CD14-positive monocyte (primary cell): ENCODE results near the gene ADM2. TPM values are rescaled to one million over a fixed set of nuclear protein-coding genes. Genes with fewer than 3 reads are reported as not detected.
"Not testable (repeated sequence)": the region's sequence is repeated elsewhere in the genome, so short reads cannot be mapped to it uniquely, and the experiment has no call there.

ENCODE experiments used
- DNase-seq, 3 donors: peaks; one replicate each; pipeline ENCODE4 v3.0.0-alpha.2; 2011 to 2022
- H2AFZ ChIP-seq: 2 replicates; pipeline ENCODE4 v1.6.0; 2012; ENCODE audit warnings: mild to moderate bottlenecking, low read depth, low read length, inconsistent platforms; ENCODE audit not compliant: insufficient read depth, poor library complexity, severe bottlenecking
- H3K27ac ChIP-seq, 2 donors: 1 replicate in 1 of 2; 2 replicates in 1 of 2; pipeline ENCODE4 v1.5.1; 2012 to 2013; ENCODE audit warnings: low read length in 2 of 2, control low read depth in 1 of 2, inconsistent platforms in 1 of 2, low read depth in 1 of 2, mild to moderate bottlenecking in 1 of 2
- H3K27me3 ChIP-seq, 2 donors: one replicate each; pipeline versions ENCODE4 v1.6.0 to v1.6.1; 2011 to 2013; ENCODE audit warnings: low read length in 2 of 2; ENCODE audit not compliant: control insufficient read depth in 2 of 2, insufficient read depth in 2 of 2
- H3K36me3 ChIP-seq, 2 donors: replicated peaks in 1 of 2; 1 replicate in 1 of 2; 2 replicates in 1 of 2; pipeline versions ENCODE4 v1.5.1 to v1.6.1; 2012 to 2013; ENCODE audit warnings: low read length in 2 of 2, control low read depth in 1 of 2, inconsistent platforms in 1 of 2, mild to moderate bottlenecking in 1 of 2; ENCODE audit not compliant: insufficient read depth in 2 of 2, control insufficient read depth in 1 of 2
- H3K4me1 ChIP-seq, 2 donors: 1 replicate in 1 of 2; 2 replicates in 1 of 2; pipeline versions ENCODE4 v1.5.1 to v1.6.1; 2012 to 2013; ENCODE audit warnings: low read length in 2 of 2, control low read depth in 1 of 2, inconsistent platforms in 1 of 2, mild to moderate bottlenecking in 1 of 2, moderate library complexity in 1 of 2; ENCODE audit not compliant: insufficient read depth in 2 of 2, control insufficient read depth in 1 of 2
- H3K4me2 ChIP-seq: replicated peaks from 2 replicates; pipeline ENCODE3; 2012; ENCODE audit warnings: low read length, moderate library complexity, mild to moderate bottlenecking; ENCODE audit not compliant: poor library complexity, severe bottlenecking; ENCODE audit errors: extremely low read depth
- H3K4me3 ChIP-seq, 3 experiments: fragments of 200-600 bp in 1 of 3; sonication (generic) in 1 of 3; replicated peaks in 1 of 3; 1 replicate in 2 of 3; 2 replicates in 1 of 3; pipeline ENCODE4 v1.5.1; 2011 to 2013; ENCODE audit warnings: low read length in 3 of 3, mild to moderate bottlenecking in 3 of 3, control low read depth in 2 of 3, low read depth in 2 of 3, inconsistent platforms in 1 of 3, moderate library complexity in 1 of 3
- H3K79me2 ChIP-seq: 2 replicates; pipeline ENCODE4 v1.6.0; 2012; ENCODE audit warnings: mild to moderate bottlenecking, control low read depth, inconsistent platforms, low read length, moderate library complexity; ENCODE audit not compliant: insufficient read depth
- H3K9ac ChIP-seq: 2 replicates; pipeline ENCODE4 v1.6.0; 2017; ENCODE audit warnings: low read length, mild to moderate bottlenecking; ENCODE audit not compliant: insufficient read depth, poor library complexity, severe bottlenecking
- H3K9me3 ChIP-seq, 2 donors: replicated peaks in 1 of 2; 1 replicate in 1 of 2; 2 replicates in 1 of 2; pipeline versions ENCODE4 v1.5.1 to v1.6.1; 2012 to 2013; ENCODE audit warnings: low read length in 2 of 2, control low read depth in 1 of 2; ENCODE audit not compliant: control insufficient read depth in 1 of 2, insufficient read depth in 1 of 2
- H4K20me1 ChIP-seq: 2 replicates; pipeline ENCODE4 v1.6.0; 2012; ENCODE audit warnings: mild to moderate bottlenecking, low read length, control low read depth, moderate library complexity; ENCODE audit not compliant: insufficient read depth
- H3K27ac Mint-ChIP-seq, 7 donors: one replicate each; pipeline ENCODE4 v1.8.0; 2020; ENCODE audit warnings: mild to moderate bottlenecking in 7 of 7, mixed read lengths in 7 of 7, moderate library complexity in 6 of 7, inconsistent platforms in 2 of 7
- H3K27me3 Mint-ChIP-seq, 3 donors: one replicate each; pipeline ENCODE4 v1.8.0; 2021 to 2022; ENCODE audit warnings: low read depth in 3 of 3, mild to moderate bottlenecking in 3 of 3, mixed read lengths in 3 of 3, moderate library complexity in 3 of 3, inconsistent platforms in 1 of 3
- H3K36me3 Mint-ChIP-seq, 2 donors: one replicate each; pipeline ENCODE4 v1.8.0; 2020; ENCODE audit warnings: mixed read lengths in 2 of 2, inconsistent platforms in 1 of 2, mild to moderate bottlenecking in 1 of 2
- H3K4me1 Mint-ChIP-seq: one replicate; pipeline ENCODE4 v1.8.0; 2020; ENCODE audit warnings: mild to moderate bottlenecking, mixed read lengths
- H3K4me3 Mint-ChIP-seq, 2 donors: one replicate each; pipeline ENCODE4 v1.8.0; 2020; ENCODE audit warnings: mild to moderate bottlenecking in 2 of 2, mixed read lengths in 2 of 2, moderate library complexity in 1 of 2
- H3K9me3 Mint-ChIP-seq, 7 donors: one replicate each; pipeline ENCODE4 v1.8.0; 2020 to 2022; ENCODE audit warnings: mixed read lengths in 7 of 7, mild to moderate bottlenecking in 6 of 7, moderate library complexity in 6 of 7, inconsistent platforms in 2 of 7
- WGBS: methylation state at CpG from one replicate; pipeline ENCODE4 v1.1.5; 2013; ENCODE audit warnings: missing lambda C conversion rate; ENCODE audit not compliant: insufficient coverage; 5-methylcytosine and 5-hydroxymethylcytosine counted together
- intact Hi-C, 2 donors: fragments of 100-400 bp; cut with micrococcal nuclease; formaldehyde crosslinking; loops; one replicate each; pipeline versions ENCODE4 v1.15.0 to v1.15.1; 2023
- polyA plus RNA-seq, 3 donors: library from polyadenylated mRNA; depleted of rRNA in 1 of 3; unstranded in 2 of 3; stranded (reverse) in 1 of 3; fragments of 300-500 nt in 2 of 3; fragments of >200 nt in 1 of 3; fragmentation: Illumina TruSeq in 2 of 3; gene quantifications; 1 replicate in 2 of 3; 2 replicates in 1 of 3; pipeline ENCODE4 v1.2.3, GENCODE V29; 2012 to 2021
- TF ChIP-seq, protein P1 (sequence below): fragments of 200-600 bp; IDR thresholded peaks from one replicate; pipeline ENCODE4 v1.8.0; 2022; ENCODE audit warnings: antibody characterized with exemption, mild to moderate bottlenecking

The ADM2 gene
- polyA plus RNA-seq, 3 donors = 0.05 TPM; not detected in 2

DNA sequence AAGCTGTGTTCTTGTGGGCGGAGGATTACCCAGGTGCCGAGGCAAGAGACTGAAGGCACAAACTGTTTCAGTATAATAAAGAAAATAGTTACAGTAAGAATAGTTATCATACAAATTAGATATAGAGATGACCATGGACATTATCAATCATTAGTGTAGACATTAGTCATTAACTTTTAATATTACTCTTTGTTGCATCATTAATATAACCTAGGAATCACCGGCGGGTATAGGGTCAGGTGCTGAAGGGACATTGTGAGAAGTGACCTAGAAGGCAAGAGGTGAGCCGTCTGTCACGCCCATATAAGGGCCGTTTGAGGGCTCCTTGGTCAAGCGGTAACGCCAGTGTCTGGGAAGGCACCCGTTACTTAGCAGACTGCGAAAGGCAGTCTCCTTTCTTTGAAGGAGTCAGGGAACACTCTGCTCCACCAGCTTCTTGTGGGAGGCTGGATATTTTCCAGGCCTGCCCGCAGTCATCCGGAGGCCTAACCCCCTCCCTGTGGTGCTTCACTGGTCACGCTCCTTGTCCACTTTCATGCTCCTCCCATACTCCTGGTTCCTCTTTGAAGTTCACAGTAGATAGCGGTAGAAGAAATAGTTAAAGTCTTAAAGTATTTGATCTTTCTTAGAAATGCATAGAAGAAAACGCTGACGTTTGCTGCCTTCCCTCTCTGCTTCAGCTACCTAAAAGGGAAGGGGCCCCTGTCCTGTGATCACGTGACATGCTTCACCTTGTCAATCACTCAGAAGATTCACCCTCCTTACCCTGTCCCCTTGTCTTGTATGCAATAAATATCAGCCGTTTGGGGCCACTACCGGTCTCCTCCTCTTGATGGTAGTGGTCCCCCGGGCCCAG lies 52.7 kb downstream of the ADM2 start:
- Mint-ChIP-seq H3K36me3 (peaks cover 6 to 10% of the 10 kb centered on the region in 2 donors), H3K4me3 (peak overlapping the region; percentile 81 to 90), H3K4me1 (peaks cover 55% of the 10 kb centered on the region), H3K27ac (peak overlapping the region; percentile 99 to 100 (median 99))
- H3K9me3 Mint-ChIP-seq, H4K20me1 ChIP-seq, H3K27me3 Mint-ChIP-seq, H3K36me3 ChIP-seq, H3K27me3 ChIP-seq, H2AFZ ChIP-seq, H3K9me3 ChIP-seq: not testable (repeated sequence)
- DNase-seq = peak; percentile 64 to 71 (median 68)
- 24% methylated on average over 6 of the region's 21 CpGs for WGBS
- Histone ChIP-seq H3K4me1 (peaks cover 76 to 87% of the 10 kb centered on the region in 2 donors), H3K27ac (peak overlapping the region; percentile 100), H3K79me2 (peaks cover 67% of the 10 kb centered on the region), H3K9ac (peak overlapping the region; percentile 55), H3K4me3 (peak overlapping the region in 1 of 3 experiments; percentile 99), H3K4me2 (peak overlapping the region; percentile 95)
- intact Hi-C loops = loop anchor here in 1 of 2 donors (5.0 to 10.0 kb wide), 3 partner anchors 232 to 599 kb away; partner anchors contain the start of gene TRABD

DNA sequence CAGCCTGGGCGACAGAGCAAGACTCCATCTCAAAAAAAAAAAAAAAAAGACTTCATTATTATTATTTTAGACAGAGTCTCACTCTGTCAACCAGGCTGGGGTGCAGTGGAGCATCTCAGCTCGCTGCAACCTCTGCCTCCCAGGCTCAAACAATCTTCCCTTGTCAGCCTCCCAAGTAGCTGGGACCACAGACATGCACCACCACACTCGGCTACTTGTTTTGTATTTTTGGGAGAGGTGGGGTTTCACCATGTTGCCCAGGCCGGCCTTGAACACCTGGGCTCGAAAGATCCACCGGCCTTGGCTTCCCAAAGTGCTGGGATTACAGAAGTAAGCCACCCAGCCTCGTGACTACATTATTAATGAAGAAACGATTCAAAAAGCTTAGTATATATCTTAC lies 53.8 kb downstream of the ADM2 start:
- intact Hi-C loops = loop anchor here in 1 of 2 donors (10.0 kb wide), 1 partner anchor 600 kb away; no protein-coding TSS in a partner anchor
- peaks cover 63% of the 10 kb centered on the region for H3K4me1 Mint-ChIP-seq
- no peaks in the 10 kb centered on the region for H3K9me3 ChIP-seq
- H3K79me2 ChIP-seq = peaks cover 57% of the 10 kb centered on the region
- H3K27me3 Mint-ChIP-seq = no peaks in the 10 kb centered on the region
- H3K4me3 Mint-ChIP-seq = peak overlapping the region in 1 of 2 donors; percentile 59
- no peaks in the 10 kb centered on the region for H3K36me3 ChIP-seq
- DNase-seq = no peak
- no peaks in the 10 kb centered on the region for H3K27me3 ChIP-seq
- H3K9me3 Mint-ChIP-seq = no peaks in the 10 kb centered on the region
- peak overlapping the region; percentile 55 for H3K9ac ChIP-seq
- H3K27ac Mint-ChIP-seq = peak overlapping the region; percentile 99 to 100 (median 99)
- WGBS = no CpG with 5 or more reads among the region's 8 CpGs
- H3K27ac ChIP-seq = peak overlapping the region; percentile 100
- H3K4me3 ChIP-seq = peak overlapping the region in 1 of 3 experiments; percentile 41
- peak overlapping the region; percentile 47 for H3K4me2 ChIP-seq
- H3K4me1 ChIP-seq = peaks cover 83 to 85% of the 10 kb centered on the region in 2 donors
- peaks cover 5 to 7% of the 10 kb centered on the region in 2 donors for H3K36me3 Mint-ChIP-seq
- H2AFZ ChIP-seq = no peak overlapping the region
- TF ChIP-seq, protein P1, sequence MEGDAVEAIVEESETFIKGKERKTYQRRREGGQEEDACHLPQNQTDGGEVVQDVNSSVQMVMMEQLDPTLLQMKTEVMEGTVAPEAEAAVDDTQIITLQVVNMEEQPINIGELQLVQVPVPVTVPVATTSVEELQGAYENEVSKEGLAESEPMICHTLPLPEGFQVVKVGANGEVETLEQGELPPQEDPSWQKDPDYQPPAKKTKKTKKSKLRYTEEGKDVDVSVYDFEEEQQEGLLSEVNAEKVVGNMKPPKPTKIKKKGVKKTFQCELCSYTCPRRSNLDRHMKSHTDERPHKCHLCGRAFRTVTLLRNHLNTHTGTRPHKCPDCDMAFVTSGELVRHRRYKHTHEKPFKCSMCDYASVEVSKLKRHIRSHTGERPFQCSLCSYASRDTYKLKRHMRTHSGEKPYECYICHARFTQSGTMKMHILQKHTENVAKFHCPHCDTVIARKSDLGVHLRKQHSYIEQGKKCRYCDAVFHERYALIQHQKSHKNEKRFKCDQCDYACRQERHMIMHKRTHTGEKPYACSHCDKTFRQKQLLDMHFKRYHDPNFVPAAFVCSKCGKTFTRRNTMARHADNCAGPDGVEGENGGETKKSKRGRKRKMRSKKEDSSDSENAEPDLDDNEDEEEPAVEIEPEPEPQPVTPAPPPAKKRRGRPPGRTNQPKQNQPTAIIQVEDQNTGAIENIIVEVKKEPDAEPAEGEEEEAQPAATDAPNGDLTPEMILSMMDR = no peak
- H4K20me1 ChIP-seq = no peaks in the 10 kb centered on the region

Other genes starting within 250 kb of the ADM2 start
- gene TUBGCP6, start 236.5 kb upstream of the ADM2 start, polyA plus RNA-seq = 10 to 100 TPM in 1 of 3 donors, 1 to 10 TPM in 2; 3.7 to 72.8 (median 4.3) TPM
- 100 to 1,000 TPM in 1 of 3 donors, 10 to 100 TPM in 1, 1 to 10 TPM in 1; 9.2 to 148 (median 13.7) TPM for gene HDAC10, start 230.3 kb upstream of the ADM2 start, polyA plus RNA-seq
- 1 to 10 TPM in 1 of 3 donors, under 1 TPM in 2; 0.06 to 3.2 (median 0.13) TPM for gene MAPK12, start 219.9 kb upstream of the ADM2 start, polyA plus RNA-seq
- gene MAPK11, start 211.2 kb upstream of the ADM2 start, polyA plus RNA-seq = under 1 TPM in 1 of 3 donors, not detected in 2; 0.81 TPM
- 100 to 1,000 TPM in 1 of 3 donors, 10 to 100 TPM in 2; 38.2 to 368 (median 70.5) TPM for gene PLXNB2, start 173.9 kb upstream of the ADM2 start, polyA plus RNA-seq
- gene DENND6B, start 154.5 kb upstream of the ADM2 start, polyA plus RNA-seq = 10 to 100 TPM in 1 of 3 donors, 1 to 10 TPM in 2; 1.7 to 10.6 (median 2.1) TPM
- 10 to 100 TPM in 2 of 3 donors, 1 to 10 TPM in 1; 9.1 to 74.5 (median 10.3) TPM for gene PPP6R2, start 138.2 kb upstream of the ADM2 start, polyA plus RNA-seq
- gene SBF1, start 6.5 kb upstream of the ADM2 start, polyA plus RNA-seq = 10 to 100 TPM in 1 of 3 donors, 1 to 10 TPM in 2; 4.0 to 45.9 (median 6.2) TPM
- gene MIOX, start 5.3 kb downstream of the ADM2 start, polyA plus RNA-seq = not detected
- gene LMF2, start 26.2 kb downstream of the ADM2 start, polyA plus RNA-seq = 100 to 1,000 TPM in 1 of 3 donors, 10 to 100 TPM in 2; 15.0 to 145 (median 16.6) TPM
- 10 to 100 TPM; 12.5 to 23.6 (median 18.1) TPM for gene NCAPH2, start 26.7 kb downstream of the ADM2 start, polyA plus RNA-seq
- 100 to 1,000 TPM in 1 of 3 donors, 10 to 100 TPM in 2; 39.5 to 101 (median 69.6) TPM for gene SCO2, start 44.1 kb downstream of the ADM2 start, polyA plus RNA-seq
- 100 to 1,000 TPM; 787 to 994 (median 955) TPM for gene TYMP, start 48.5 kb downstream of the ADM2 start, polyA plus RNA-seq
- gene KLHDC7B, start 64.4 kb downstream of the ADM2 start, polyA plus RNA-seq = 1 to 10 TPM in 2 of 3 donors, under 1 TPM in 1; 0.88 to 4.3 (median 1.4) TPM
- 1 to 10 TPM in 2 of 3 donors, not detected in 1; 1.9 to 3.1 TPM for gene SYCE3, start 81.4 kb downstream of the ADM2 start, polyA plus RNA-seq
- gene CPT1B, start 96.9 kb downstream of the ADM2 start, polyA plus RNA-seq = 10 to 100 TPM in 1 of 3 donors, under 1 TPM in 1, not detected in 1; 0.18 to 66.9 TPM
- gene CHKB, start 101.3 kb downstream of the ADM2 start, polyA plus RNA-seq = 100 to 1,000 TPM in 1 of 3 donors, 10 to 100 TPM in 2; 29.1 to 286 (median 31.3) TPM
- gene MAPK8IP2, start 119.2 kb downstream of the ADM2 start, polyA plus RNA-seq = under 1 TPM in 1 of 3 donors, not detected in 2; 0.17 TPM
- gene ARSA, start 146.6 kb downstream of the ADM2 start, polyA plus RNA-seq = 10 to 100 TPM; 11.9 to 85.2 (median 12.1) TPM
- gene SHANK3, start 191.3 kb downstream of the ADM2 start, polyA plus RNA-seq = not detected